ENCODE measurements around the gene FOXL3.
"Not testable (repeated sequence)": the region's sequence is repeated elsewhere in the genome, so short reads cannot be mapped to it uniquely, and the experiment has no call there.

FOXL3 gene

DNA sequence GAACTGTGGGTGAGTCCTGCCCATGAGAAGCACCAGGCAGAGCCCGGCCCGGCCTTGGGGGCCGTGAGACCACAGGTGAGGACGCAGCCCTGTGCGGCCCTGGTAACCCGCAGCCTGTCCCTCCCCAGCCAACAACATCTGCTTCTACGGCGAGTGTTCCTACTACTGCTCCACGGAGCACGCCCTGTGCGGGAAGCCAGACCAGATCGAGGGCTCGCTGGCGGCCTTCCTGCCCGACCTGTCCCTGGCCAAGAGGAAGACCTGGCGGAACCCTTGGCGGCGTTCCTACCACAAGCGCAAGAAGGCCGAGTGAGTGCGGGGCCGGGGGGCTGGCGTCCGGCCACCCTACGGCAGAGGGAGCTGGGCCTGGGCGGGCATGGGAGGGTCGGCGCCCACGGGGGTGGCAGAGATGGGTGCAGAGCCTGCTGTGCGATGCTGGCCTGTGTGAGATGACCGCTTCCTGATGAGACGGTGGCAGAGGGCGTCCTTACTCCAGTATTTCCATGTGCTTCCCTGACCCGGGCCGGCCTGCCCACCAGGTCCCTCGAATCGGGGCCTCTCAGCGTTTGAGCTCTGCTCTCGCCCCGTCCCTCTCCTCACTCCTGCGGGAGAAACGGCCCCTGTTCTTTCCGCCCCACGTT lies 34.1 kb upstream of the FOXL3 start:
- no peak for DNase-seq

- no peak for DNase-seq
Observed at GRCh38 chr7:256461-256940, 33.5 kb upstream of the FOXL3 start.

DNA sequence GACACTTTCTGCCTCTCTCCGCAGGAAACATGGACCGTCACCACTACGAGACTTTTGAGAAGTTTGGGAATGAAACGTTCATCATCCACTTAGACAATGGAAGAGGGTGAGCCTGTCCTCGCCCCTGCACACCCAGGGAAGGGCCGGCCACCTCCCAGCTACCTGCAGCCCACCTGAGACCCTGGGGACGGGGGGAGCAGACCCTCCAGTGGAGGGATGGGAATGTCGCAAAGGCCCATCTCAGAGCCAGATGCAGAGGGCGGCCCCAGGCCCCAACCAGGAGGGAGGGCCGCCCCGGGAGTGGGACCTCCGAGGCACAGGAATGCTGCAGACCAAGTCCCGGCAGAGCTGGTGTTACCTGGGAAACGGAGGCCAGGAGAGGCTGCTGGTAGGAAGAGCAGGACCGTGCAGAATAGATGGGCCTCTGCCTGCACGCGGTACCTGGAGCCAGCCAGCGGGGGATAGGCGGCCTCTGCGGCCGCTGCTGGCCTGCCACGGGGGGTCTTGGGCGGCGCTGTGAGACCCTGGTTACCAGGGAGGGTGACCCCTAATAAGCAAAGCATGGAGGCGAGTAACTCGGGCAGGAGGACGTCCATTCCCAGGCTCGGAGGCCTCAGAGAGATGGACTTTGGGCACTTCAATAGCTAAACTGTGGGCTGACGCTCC lies 32.9 kb upstream of the FOXL3 start:
- DNase-seq = no peak

GRCh38 chr7:257647-257992 lies 32.4 kb upstream of the FOXL3 start:
- DNase-seq = no peak

- DNase-seq = no peak
Observed at GRCh38 chr7:258476-259190, 31.3 kb upstream of the FOXL3 start.

DNA sequence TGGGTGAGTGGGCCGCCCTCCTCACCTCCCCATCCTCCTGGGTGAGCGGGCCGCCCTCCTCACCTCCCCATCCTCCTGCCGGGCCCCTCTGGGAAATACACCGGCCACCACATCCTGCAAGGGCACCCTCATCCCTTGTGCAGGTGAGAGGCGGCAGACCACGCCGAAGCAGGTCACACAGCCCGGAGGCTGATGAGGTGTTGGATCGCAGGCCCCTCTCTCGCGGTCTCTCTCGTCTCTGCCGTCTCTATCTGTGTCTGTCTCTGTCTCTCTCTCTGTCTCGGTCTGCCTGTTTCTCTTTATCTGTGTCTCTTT lies 30.8 kb upstream of the FOXL3 start:
- DNase-seq = no peak

DNA sequence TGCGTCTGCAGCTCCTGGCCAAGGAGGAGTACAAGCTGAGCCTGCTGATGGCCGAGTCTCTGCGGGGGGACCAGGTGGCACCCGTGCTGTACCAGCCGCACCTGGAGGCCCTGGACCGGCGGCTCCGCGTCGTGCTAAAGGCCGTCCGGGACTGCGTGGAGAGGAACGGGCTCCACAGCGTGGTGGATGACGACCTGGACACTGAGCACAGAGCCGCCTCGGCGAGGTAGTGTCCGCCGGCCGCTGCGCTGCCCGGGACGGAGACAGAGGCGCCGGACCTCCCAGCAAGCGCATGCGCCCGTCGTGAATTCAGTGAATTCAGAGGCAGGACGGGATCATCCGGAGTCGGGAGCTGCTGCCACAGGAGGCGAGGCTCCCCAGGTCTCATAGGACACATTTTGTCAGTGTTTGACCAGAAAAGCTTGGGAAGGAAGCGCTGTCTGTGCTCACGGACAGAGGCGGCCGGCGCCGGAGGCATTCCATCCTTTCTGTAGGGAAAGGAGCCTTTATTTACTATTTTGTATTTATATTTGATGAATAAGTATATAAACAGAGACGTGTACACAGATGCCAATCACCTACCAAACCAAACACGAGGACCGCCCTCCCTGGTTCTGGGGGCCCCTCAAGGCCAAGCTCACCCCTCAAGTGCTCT lies 30.1 kb upstream of the FOXL3 start:
- no peak for DNase-seq

GRCh38 chr7:260441-261281 lies 29.3 kb upstream of the FOXL3 start:
- DNase-seq = no peak

DNA sequence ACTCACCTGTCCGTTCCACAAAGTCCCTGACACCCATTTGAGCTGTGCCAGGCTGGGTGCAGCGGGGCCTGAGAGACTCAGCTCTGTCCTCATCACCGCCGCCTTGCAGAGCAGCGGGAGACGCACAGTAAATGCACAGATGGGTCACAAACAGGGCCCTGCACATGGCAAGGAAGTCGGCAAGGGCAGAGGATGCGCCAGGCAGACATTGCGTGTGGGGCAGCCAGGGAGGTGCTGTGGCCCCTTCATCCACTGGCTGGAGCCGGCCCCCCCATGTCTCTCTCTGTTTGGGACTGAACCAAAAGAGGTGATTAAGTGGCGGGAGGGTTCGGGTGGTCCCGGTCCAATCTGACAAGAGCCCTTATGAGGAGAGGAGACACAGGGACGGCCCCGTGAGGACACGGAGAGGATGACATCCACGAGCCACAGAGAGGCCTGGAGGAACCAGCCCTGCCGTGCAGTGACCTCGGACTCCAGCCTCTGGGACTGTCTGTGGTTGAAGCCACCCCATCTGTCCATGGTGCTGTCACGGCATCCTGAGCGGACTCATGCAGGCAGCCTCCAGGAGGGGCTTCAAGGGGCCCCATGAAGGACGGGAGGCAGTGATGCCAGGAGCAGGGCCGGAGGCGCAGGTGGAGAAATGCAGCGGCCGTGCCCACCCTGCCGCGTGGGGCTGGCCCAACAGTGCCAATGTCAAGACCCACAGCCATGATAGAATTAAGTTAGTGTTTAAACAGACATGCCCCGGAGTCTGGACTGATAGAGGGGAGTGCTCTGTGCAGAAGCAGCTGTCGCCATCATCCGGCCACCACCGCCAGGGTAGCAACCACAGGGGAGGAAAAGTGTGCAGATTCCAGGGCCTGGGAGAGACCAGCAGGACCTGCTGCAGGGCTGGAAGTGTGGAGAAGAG lies 28.4 kb upstream of the FOXL3 start:
- no peak for DNase-seq

GRCh38 chr7:262251-262572 lies 27.8 kb upstream of the FOXL3 start:
- no peak for DNase-seq

DNA sequence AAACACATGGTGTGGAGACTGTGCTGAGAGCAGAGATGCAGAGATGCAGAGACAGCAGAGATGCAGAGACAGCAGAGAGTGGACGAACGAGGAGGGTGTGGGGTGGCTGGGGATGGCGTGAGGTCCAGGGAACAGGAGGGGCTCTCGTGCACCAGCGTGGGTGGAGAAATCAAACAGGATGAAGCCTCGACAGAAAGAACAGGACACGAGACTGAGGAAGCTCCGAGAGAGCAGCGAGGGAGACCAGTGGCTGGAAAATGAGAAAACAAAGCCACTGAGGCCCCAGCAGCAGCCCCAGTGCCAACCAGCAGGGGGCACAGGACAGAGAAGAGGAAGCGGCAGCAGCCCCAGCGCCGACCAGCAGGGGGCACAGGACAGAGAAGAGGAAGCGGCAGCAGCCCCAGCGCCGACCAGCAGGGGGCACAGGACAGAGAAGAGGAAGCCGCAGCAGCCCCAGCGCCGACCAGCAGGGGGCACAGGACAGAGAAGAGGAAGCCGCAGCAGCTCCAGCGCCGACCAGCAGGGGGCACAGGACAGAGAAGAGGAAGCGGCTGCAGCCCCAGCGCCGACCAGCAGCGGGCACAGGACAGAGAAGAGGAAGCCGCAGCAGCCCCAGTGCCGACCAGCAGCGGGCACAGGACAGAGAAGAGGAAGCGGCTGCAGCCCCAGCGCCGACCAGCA lies 27.2 kb upstream of the FOXL3 start:
- DNase-seq = not testable (repeated sequence)

DNA sequence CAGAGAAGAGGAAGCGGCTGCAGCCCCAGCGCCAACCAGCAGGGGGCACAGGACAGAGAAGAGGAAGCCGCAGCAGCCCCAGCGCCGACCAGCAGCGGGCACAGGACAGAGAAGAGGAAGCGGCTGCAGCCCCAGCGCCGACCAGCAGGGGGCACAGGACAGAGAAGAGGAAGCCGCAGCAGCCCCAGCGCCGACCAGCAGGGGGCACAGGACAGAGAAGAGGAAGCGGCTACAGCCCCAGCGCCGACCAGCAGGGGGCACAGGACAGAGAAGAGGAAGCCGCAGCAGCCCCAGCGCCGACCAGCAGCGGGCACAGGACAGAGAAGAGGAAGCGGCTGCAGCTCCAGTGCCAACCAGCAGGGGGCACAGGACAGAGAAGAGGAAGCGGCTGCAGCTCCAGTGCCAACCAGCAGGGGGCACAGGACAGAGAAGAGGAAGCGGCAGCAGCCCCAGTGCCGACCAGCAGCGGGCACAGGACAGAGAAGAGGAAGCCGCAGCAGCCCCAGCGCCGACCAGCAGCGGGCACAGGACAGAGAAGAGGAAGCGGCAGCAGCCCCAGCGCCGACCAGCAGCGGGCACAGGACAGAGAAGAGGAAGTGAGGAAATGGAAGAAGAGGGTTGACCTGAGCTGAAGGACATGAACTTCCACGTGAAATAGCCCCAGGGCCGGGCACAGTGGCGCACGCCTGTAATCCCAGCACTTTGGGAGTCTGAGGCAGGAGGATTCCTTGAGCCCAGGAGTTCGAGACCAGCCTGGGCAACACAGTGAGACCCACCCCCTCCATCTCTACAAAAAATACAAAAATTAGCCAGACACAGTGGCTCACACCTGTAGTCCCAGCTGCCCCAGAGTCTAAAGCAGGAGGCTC lies 26.3 kb upstream of the FOXL3 start:
- not testable (repeated sequence) for DNase-seq

- DNase-seq = no peak
Observed at GRCh38 chr7:264541-265191, 25.3 kb upstream of the FOXL3 start.

DNA sequence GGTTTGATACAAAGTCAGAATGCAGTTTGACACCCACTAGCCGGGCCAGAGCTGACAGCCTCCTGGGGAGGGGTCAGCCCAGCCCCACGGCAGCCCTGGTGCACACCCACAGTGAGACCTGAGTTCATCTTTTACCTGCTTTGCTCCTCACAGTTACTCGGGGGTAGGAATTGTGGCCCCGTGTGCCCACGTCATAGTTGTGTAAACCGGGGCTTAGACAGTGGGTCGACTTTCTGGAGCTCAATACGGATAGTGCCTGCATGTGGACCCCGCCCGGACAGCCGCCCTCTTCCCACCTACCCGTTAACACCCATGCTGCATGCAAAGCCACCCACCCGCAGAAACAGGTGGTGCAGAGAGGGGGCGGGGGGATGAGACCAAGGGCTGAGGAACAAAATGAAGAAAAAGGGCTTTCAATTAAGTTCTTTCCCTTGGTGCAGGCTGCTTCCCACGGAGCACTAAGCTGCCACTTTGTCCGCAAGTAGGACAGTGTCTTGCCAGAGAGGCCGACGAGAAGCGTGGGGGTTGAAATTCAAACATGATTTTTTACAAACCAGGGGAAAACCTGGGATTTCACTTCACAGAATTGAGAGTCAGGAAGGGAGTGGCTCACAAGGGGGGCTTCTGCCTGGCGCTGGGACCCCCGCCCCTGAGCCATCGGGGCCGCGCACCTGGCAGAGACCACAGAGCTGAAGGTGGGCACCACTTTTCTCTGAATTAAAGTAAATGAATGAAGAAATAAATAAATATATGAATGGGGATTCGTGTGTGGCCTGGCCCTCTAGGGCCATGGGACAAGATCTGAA lies 24.6 kb upstream of the FOXL3 start:
- DNase-seq = no peak

- no peak for DNase-seq
Observed at GRCh38 chr7:265998-266850, 23.7 kb upstream of the FOXL3 start.

DNA sequence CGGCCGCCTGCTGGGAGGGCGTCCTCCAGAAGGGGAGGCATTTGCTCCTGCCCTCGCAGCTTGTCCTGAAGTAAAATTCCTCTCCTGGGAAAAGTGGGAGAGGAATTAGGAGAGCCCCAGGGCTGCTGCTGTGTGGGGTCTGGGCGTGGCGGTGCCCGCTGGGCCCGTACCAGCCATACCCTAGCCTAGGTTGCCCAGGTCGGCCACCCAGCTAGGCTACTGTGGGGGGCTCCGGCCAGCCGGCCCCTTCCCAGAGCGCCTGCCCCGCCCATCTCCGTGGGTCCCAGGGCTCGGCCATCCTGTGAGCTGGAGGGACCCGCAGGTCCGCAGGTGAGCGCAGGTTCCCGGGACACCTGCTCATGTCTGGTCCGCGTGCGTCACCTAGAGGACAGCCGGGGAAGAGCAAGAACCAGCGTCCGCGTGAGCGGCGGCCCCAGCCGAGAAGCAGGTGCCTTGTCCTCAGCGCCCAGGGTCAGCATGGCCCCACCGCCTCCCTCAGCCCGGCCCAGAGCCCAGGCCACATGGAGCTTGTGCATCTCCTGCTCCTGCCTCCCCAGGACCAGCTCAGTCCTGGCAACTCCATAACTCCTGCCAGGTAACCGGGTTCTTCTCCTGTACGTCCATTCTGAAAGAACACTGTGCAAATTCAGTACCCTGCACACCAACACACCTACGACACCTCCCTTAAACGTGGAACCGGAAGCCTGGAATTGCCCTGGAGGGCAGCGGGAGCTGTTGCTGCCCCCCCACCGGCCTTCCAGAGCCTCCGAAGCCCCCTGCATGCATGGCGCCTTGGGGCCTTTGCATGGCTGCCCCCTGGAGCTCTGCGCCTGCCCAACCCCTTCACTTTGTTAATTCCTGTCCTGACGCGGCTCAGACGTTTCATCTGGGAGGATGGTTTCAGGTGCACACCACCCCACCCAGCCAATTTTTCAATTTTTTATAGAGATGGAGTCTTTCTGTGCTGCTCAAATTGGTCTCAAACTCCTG lies 22.8 kb upstream of the FOXL3 start:
- DNase-seq = no peak

- DNase-seq = no peak
Observed at GRCh38 chr7:268991-269390, 21.0 kb upstream of the FOXL3 start.
